ENCODE measurements around the gene HNRNPU.

- no peak for TF ChIP-seq CTCF (conservative IDR thresholded peaks at IDR 0.05; ENCODE audit: low read depth, low read length)
- no peak for TF ChIP-seq EZH2 (IDR thresholded peaks at IDR 0.05; ENCODE audit: borderline replicate concordance, low read depth, low read length, poor library complexity, severe bottlenecking)
These were observed 4.3 kb downstream of the HNRNPU start for GRCh38 chr1:244860078-244860477.

Data from A673 (cell line).